ENCODE measurements around the gene GALNT13. TPM values are rescaled to one million over a fixed set of nuclear protein-coding genes. Genes with fewer than 3 reads are reported as not detected.

Gene GALNT13
- total RNA-seq, 1 donor from 2014 or later = 2.0 TPM

DNA sequence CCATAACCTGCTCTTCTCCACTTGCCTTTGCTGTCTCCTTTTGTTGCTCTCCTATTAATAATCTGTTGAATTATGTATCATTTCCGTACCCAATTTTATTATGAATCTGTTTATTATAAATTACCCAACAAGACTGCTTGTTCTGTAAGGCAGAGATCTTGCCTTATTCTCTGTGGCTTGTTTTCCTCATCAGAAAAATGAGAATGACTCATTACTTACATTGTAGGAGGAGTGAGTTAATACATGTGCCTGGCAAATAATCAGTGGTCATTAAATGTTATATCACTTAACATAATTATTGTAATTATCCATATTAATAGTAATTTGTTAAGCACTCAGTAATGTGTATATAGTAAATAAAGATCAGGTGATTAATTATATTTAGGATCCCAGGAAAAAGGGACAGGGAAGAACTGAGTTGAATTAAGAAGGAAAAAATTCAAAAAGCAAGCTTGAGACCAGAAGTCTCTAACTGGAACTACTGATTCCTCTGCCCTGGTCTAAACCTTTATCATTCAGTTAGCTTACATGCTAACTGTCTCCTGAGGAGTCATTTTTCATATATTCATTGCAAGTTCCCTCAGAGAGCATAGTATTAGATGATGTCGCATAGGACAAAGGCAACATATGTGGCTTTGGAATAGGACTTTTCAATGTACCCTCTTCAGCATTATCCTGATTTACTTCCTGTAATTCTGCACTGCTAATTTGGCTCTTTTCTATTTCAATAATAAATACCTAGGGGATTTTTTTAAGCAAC lies 335.7 kb downstream of the GALNT13 start:
- Mint-ChIP-seq H3K4me3 (ENCODE audit: unreplicated experiment) (no peak overlapping the region), H3K36me3 (ENCODE audit: low read depth, unreplicated experiment) (no peaks in the 10 kb centered on the region), H3K9me3 (ENCODE audit: unreplicated experiment) (no peaks in the 10 kb centered on the region), H3K4me1 (ENCODE audit: low read depth, unreplicated experiment) (peaks cover 20% of the 10 kb centered on the region), H3K27ac (ENCODE audit: unreplicated experiment) (no peak overlapping the region), H3K27me3 (ENCODE audit: low read depth, unreplicated experiment) (no peaks in the 10 kb centered on the region)
- no peaks in the 10 kb centered on the region for H3K9me3 ChIP-seq (ENCODE audit: insufficient read depth, low read depth, low read length)
- FAIRE-seq (no peak), DNase-seq (ENCODE audit: low read depth) (no peak)
- H3K27me3 ChIP-seq (ENCODE audit: insufficient read depth, low read length) = no peaks in the 10 kb centered on the region
- H3K9ac ChIP-seq (ENCODE audit: low read length) = no peak overlapping the region
- H4K20me1 ChIP-seq (ENCODE audit: insufficient read depth, low read length) = no peaks in the 10 kb centered on the region
- no peaks in the 10 kb centered on the region for H3K79me2 ChIP-seq (ENCODE audit: insufficient read depth, low read length)
- no peaks in the 10 kb centered on the region for H3K36me3 ChIP-seq (ENCODE audit: insufficient read depth, low read length)
- H2AFZ ChIP-seq (ENCODE audit: low read depth, low read length) = no peak overlapping the region
- H3K4me2 ChIP-seq (ENCODE audit: low read length) = no peak overlapping the region
- no peak overlapping the region for H3K4me3 ChIP-seq (ENCODE audit: insufficient read depth, low read depth, low read length)
- no peak overlapping the region for H3K27ac ChIP-seq (ENCODE audit: low read depth, low read length)
- TF ChIP-seq, protein P1, sequence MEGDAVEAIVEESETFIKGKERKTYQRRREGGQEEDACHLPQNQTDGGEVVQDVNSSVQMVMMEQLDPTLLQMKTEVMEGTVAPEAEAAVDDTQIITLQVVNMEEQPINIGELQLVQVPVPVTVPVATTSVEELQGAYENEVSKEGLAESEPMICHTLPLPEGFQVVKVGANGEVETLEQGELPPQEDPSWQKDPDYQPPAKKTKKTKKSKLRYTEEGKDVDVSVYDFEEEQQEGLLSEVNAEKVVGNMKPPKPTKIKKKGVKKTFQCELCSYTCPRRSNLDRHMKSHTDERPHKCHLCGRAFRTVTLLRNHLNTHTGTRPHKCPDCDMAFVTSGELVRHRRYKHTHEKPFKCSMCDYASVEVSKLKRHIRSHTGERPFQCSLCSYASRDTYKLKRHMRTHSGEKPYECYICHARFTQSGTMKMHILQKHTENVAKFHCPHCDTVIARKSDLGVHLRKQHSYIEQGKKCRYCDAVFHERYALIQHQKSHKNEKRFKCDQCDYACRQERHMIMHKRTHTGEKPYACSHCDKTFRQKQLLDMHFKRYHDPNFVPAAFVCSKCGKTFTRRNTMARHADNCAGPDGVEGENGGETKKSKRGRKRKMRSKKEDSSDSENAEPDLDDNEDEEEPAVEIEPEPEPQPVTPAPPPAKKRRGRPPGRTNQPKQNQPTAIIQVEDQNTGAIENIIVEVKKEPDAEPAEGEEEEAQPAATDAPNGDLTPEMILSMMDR (IDR thresholded peaks at IDR 0.05; ENCODE audit: insufficient read depth, low read depth, low read length) = no peak
- TF ChIP-seq EZH2 (IDR thresholded peaks at IDR 0.05; ENCODE audit: insufficient read depth, low read length) = no peak
- H3K4me1 ChIP-seq (ENCODE audit: insufficient read depth, low read length) = no peaks in the 10 kb centered on the region

DNA sequence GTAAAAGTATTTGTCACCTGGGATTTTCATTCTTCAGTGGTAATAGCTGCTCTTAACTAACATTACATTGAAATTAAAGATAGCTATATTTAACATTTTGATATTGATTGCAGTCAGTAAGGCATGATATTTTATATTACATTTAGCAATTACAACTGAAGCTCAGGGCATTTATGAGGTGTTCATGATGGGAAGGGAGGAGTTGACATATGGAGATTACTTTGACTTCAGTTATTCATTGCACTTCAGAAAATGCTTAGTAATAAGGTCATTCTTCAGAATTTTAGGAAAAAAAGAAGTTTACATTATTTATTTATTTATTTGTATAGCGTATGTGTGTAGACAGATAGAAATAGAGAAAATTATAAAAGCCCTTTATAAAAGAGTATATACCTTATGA lies 352.0 kb downstream of the GALNT13 start:
- no peak overlapping the region for H3K4me3 ChIP-seq (ENCODE audit: insufficient read depth, low read depth, low read length)
- Mint-ChIP-seq H3K4me1 (ENCODE audit: low read depth, unreplicated experiment) (peaks cover 4% of the 10 kb centered on the region), H3K36me3 (ENCODE audit: low read depth, unreplicated experiment) (no peaks in the 10 kb centered on the region), H3K9me3 (ENCODE audit: unreplicated experiment) (peaks cover 1% of the 10 kb centered on the region), H3K27me3 (ENCODE audit: low read depth, unreplicated experiment) (no peaks in the 10 kb centered on the region), H3K27ac (ENCODE audit: unreplicated experiment) (no peak overlapping the region), H3K4me3 (ENCODE audit: unreplicated experiment) (no peak overlapping the region)
- H4K20me1 ChIP-seq (ENCODE audit: insufficient read depth, low read length) = no peaks in the 10 kb centered on the region
- H3K9me3 ChIP-seq (ENCODE audit: insufficient read depth, low read depth, low read length) = no peaks in the 10 kb centered on the region
- H3K4me1 ChIP-seq (ENCODE audit: insufficient read depth, low read length) = no peaks in the 10 kb centered on the region
- no peak overlapping the region for H3K27ac ChIP-seq (ENCODE audit: low read depth, low read length)
- TF ChIP-seq, protein P1 (IDR thresholded peaks at IDR 0.05; ENCODE audit: insufficient read depth, low read depth, low read length) = no peak
- no peak for TF ChIP-seq EZH2 (IDR thresholded peaks at IDR 0.05; ENCODE audit: insufficient read depth, low read length)
- FAIRE-seq = no peak
- no peak for DNase-seq (ENCODE audit: low read depth)
- H2AFZ ChIP-seq (ENCODE audit: low read depth, low read length) = no peak overlapping the region
- H3K36me3 ChIP-seq (ENCODE audit: insufficient read depth, low read length) = no peaks in the 10 kb centered on the region
- no peak overlapping the region for H3K4me2 ChIP-seq (ENCODE audit: low read length)
- no peaks in the 10 kb centered on the region for H3K27me3 ChIP-seq (ENCODE audit: insufficient read depth, low read length)
- H3K79me2 ChIP-seq (ENCODE audit: insufficient read depth, low read length) = no peaks in the 10 kb centered on the region
- H3K9ac ChIP-seq (ENCODE audit: low read length) = no peak overlapping the region

DNA sequence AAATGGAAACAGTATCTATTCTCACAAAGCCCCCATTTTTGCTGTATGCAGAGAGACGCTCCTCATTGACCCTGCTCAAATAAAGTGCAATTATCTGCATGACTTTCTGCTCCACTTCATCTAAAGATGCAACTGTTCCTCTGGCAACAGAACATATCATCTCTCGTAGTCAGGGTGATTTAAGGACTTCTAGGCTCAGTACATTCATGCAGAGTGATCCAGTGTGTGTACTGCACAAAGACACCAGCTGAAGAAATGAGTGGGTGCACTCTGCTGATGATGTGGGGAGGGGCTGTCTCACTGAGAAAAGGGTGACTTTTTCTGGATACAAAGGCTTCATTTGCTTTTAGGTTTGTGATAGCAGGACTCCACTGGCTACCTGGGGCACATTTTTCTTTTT lies 355.2 kb downstream of the GALNT13 start:
- Histone ChIP-seq H3K4me1 (ENCODE audit: insufficient read depth, low read length) (no peaks in the 10 kb centered on the region), H3K27ac (ENCODE audit: low read depth, low read length) (no peak overlapping the region), H3K9ac (ENCODE audit: low read length) (no peak overlapping the region), H3K27me3 (ENCODE audit: insufficient read depth, low read length) (no peaks in the 10 kb centered on the region), H3K4me2 (ENCODE audit: low read length) (no peak overlapping the region), H3K9me3 (ENCODE audit: insufficient read depth, low read depth, low read length) (no peaks in the 10 kb centered on the region), H3K79me2 (ENCODE audit: insufficient read depth, low read length) (no peaks in the 10 kb centered on the region), H4K20me1 (ENCODE audit: insufficient read depth, low read length) (no peaks in the 10 kb centered on the region), H3K4me3 (ENCODE audit: insufficient read depth, low read depth, low read length) (no peak overlapping the region), H2AFZ (ENCODE audit: low read depth, low read length) (no peak overlapping the region), H3K36me3 (ENCODE audit: insufficient read depth, low read length) (no peaks in the 10 kb centered on the region)
- TF ChIP-seq, protein P1 (IDR thresholded peaks at IDR 0.05; ENCODE audit: insufficient read depth, low read depth, low read length) = no peak
- no peak for TF ChIP-seq EZH2 (IDR thresholded peaks at IDR 0.05; ENCODE audit: insufficient read depth, low read length)
- Mint-ChIP-seq H3K27ac (ENCODE audit: unreplicated experiment) (no peak overlapping the region), H3K27me3 (ENCODE audit: low read depth, unreplicated experiment) (no peaks in the 10 kb centered on the region), H3K4me3 (ENCODE audit: unreplicated experiment) (no peak overlapping the region), H3K4me1 (ENCODE audit: low read depth, unreplicated experiment) (peaks cover 4% of the 10 kb centered on the region), H3K9me3 (ENCODE audit: unreplicated experiment) (peaks cover 3% of the 10 kb centered on the region), H3K36me3 (ENCODE audit: low read depth, unreplicated experiment) (no peaks in the 10 kb centered on the region)
- no peak for FAIRE-seq
- no peak for DNase-seq (ENCODE audit: low read depth)
